Stimulated activated CD8-positive, alpha-beta memory T cell treated with anti-CD3 and anti-CD28 coated beads, Interleukin-4, amount 100 ng/mL, for 48 hours (primary cell): ENCODE results near the gene MTARC2.

Experiments
- DNase-seq: peaks from one replicate; pipeline ENCODE4 v3.0.0-alpha.2; 2020

Gene MTARC2

DNA sequence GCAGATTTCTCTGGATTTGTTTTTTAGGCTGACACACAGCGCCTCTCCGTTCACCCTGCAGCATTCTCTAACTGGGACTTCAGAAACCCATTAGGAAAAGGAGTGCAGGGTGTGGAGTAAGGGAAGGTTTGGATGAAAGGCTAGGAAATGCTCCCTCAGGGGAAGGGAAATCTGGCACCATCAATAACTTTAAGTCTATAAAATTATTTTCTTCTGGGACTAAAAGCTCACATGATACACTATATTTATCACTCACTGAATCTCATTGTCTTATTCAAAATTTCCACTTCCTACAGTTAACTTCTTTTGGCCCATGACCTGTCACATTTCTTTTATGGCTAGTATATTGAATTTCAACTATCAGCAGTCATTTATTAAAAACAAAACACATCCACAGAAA is 85.3 kb downstream of the MTARC2 start:
- no peak for DNase-seq
